HEK293T (cell line): ENCODE results near the gene HYAL3.

ENCODE experiments used
- ARNT ChIP-seq: fragments of 450-650 bp; IDR thresholded peaks from 2 replicates; pipeline ENCODE4 v1.6.1; 2017; ENCODE audit warnings: mild to moderate bottlenecking
- BHLHE40 ChIP-seq: fragments of 450-650 bp; IDR thresholded peaks from 2 replicates; pipeline ENCODE4 v1.6.1; 2016; ENCODE audit warnings: mild to moderate bottlenecking, moderate library complexity, borderline replicate concordance
- CTBP1 ChIP-seq: fragments of 450-650 bp; IDR thresholded peaks from 2 replicates; pipeline ENCODE4 v1.6.1; 2016; ENCODE audit warnings: borderline replicate concordance
- ELF4 ChIP-seq: fragments of 450-650 bp; IDR thresholded peaks from 2 replicates; pipeline ENCODE4 v1.6.1; 2017; ENCODE audit warnings: antibody characterized with exemption
- FOXA1 ChIP-seq: fragments of 450-650 bp; IDR thresholded peaks from 2 replicates; pipeline ENCODE4 v1.6.1; 2016; ENCODE audit warnings: mild to moderate bottlenecking
- FOXM1 ChIP-seq: fragments of 450-650 bp; IDR thresholded peaks from 2 replicates; pipeline ENCODE4 v1.6.1; 2017; ENCODE audit warnings: mild to moderate bottlenecking, borderline replicate concordance
- HDGF ChIP-seq: fragments of 450-650 bp; IDR thresholded peaks from 2 replicates; pipeline ENCODE4 v1.6.1; 2017; ENCODE audit warnings: antibody characterized with exemption, borderline replicate concordance
- L3MBTL2 ChIP-seq: fragments of 450-650 bp; conservative IDR thresholded peaks from 2 replicates; pipeline ENCODE4 v1.6.1; 2016; ENCODE audit warnings: mild to moderate bottlenecking
- LEF1 ChIP-seq: fragments of 450-650 bp; IDR thresholded peaks from 2 replicates; pipeline ENCODE4 v1.6.1; 2017; ENCODE audit warnings: mild to moderate bottlenecking, borderline replicate concordance
- SP1 ChIP-seq: fragments of 450-650 bp; IDR thresholded peaks from 2 replicates; pipeline ENCODE4 v1.6.1; 2017
- SUZ12 ChIP-seq: fragments of 450-650 bp; IDR thresholded peaks from 2 replicates; pipeline ENCODE4 v1.6.1; 2016; ENCODE audit warnings: mild to moderate bottlenecking
- TARDBP ChIP-seq: fragments of 450-650 bp; IDR thresholded peaks from 2 replicates; pipeline ENCODE4 v1.6.1; 2016
- ZNF384 ChIP-seq: fragments of 450-650 bp; IDR thresholded peaks from 2 replicates; pipeline ENCODE4 v1.6.1; 2016

GRCh38 chr3:50338965-50339364 is 39.8 kb upstream of the HYAL3 start:
- TF ChIP-seq FOXA1, result no peak
- TF ChIP-seq TARDBP, result no peak
- TF ChIP-seq CTBP1, result no peak
- TF ChIP-seq ELF4, result no peak
- TF ChIP-seq FOXM1, result no peak
- TF ChIP-seq ZNF384, result no peak
- TF ChIP-seq SUZ12, result no peak
- no peak for TF ChIP-seq SP1
- TF ChIP-seq ARNT, result no peak
- TF ChIP-seq L3MBTL2, result no peak
- TF ChIP-seq BHLHE40, result no peak
- TF ChIP-seq HDGF, result no peak
- TF ChIP-seq LEF1, result no peak
